Peyer's patch (tissue), 4 donors: ENCODE results near the gene NFIX.

Experiments used
- CTCF ChIP-seq, 6 experiments: fragments of 450-650 bp in 4 of 6; fragments of 200-600 bp in 2 of 6; sonication (generic) in 1 of 6; IDR thresholded peaks; one replicate each; pipeline ENCODE4 v1.5.1; 2017 to 2019; ENCODE audit warnings: antibody characterized with exemption in 6 of 6, mild to moderate bottlenecking in 3 of 6, moderate library complexity in 1 of 6
- POLR2A ChIP-seq, 2 donors: fragments of 450-650 bp; IDR thresholded peaks; one replicate each; pipeline ENCODE4 v1.5.1; 2017; ENCODE audit warnings: antibody characterized with exemption in 2 of 2, mild to moderate bottlenecking in 2 of 2, moderate library complexity in 2 of 2

- TF ChIP-seq CTCF (IDR thresholded peaks at IDR 0.05) = no peak
- no peak for TF ChIP-seq POLR2A (IDR thresholded peaks at IDR 0.05)
Measured at GRCh38 chr19:13016628-13017305, 21.5 kb downstream of the NFIX start.
